HCT116 (cell line): ENCODE measurements around the gene IMMP2L.

Source experiments
- EGR1 ChIP-seq: IDR thresholded peaks from 2 replicates; pipeline ENCODE4 v1.6.1; 2012; ENCODE audit warnings: low read depth
- ELF1 ChIP-seq: IDR thresholded peaks from 2 replicates; pipeline ENCODE4 v1.6.1; 2012; ENCODE audit warnings: low read depth, borderline replicate concordance
- EZH2 ChIP-seq: fragments of 200-600 bp; sonication (generic); IDR thresholded peaks from 2 replicates; pipeline ENCODE4 v1.6.1; 2017; ENCODE audit warnings: antibody characterized with exemption, mixed run types
- FOSL1 ChIP-seq: IDR thresholded peaks from 2 replicates; pipeline ENCODE4 v1.6.1; 2012; ENCODE audit warnings: low read depth
- JUND ChIP-seq: IDR thresholded peaks from 2 replicates; pipeline ENCODE4 v1.6.1; 2012
- POLR2A ChIP-seq: IDR thresholded peaks from 2 replicates; pipeline ENCODE4 v1.7.0; 2011; ENCODE audit warnings: borderline replicate concordance; ENCODE audit not compliant: insufficient read depth, insufficient read length; ENCODE audit errors: extremely low read depth
- TCF7L2 ChIP-seq: IDR thresholded peaks from 2 replicates; pipeline ENCODE4 v1.7.0; 2011; ENCODE audit warnings: borderline replicate concordance, inconsistent platforms; ENCODE audit not compliant: insufficient read depth, insufficient read length; ENCODE audit errors: extremely low read depth
- TF ChIP-seq, protein P1 (sequence below), 3 experiments: fragments of 200-600 bp in 1 of 3; sonication (generic) in 1 of 3; IDR thresholded peaks in 2 of 3; conservative IDR thresholded peaks in 1 of 3; 2 replicates each; pipeline ENCODE4 v1.5.1; 2012 to 2017; ENCODE audit warnings: low read depth in 2 of 3, low read length in 2 of 3, antibody characterized with exemption in 1 of 3, borderline replicate concordance in 1 of 3, control low read depth in 1 of 3, mild to moderate bottlenecking in 1 of 3, mixed read lengths in 1 of 3, mixed run types in 1 of 3, moderate library complexity in 1 of 3; ENCODE audit not compliant: insufficient read depth in 1 of 3

DNA sequence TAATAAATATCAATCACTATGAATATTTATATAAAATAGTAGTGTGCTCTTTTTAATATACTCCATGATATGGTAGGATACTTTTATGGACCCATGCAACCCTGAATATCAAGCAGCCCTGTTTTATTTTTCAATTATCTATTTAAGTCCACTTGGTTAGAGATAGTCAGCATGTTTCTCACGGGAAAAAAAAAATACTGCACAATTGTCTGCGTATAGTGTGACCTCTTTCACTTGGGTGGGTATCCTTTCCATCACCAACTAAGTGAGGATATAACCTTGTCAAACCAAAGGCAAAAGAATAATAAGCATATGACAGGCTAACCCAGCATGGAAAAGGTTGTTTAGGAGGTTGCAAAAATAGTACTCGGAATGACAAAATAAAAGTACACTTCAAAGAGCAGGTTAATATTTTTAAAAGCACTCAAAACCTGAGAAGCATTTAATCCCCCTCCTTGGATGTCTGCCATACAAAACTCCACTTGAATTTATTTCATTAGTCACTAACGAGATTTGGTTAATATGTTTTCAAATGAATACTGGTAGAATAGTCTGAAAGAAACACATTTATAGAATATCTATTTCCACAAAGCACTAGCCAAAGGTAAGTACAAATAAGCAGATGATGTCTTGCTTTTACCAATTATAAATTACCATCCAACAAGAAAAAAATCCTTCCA is 76.5 kb downstream of the IMMP2L start:
- TF ChIP-seq, protein P1, sequence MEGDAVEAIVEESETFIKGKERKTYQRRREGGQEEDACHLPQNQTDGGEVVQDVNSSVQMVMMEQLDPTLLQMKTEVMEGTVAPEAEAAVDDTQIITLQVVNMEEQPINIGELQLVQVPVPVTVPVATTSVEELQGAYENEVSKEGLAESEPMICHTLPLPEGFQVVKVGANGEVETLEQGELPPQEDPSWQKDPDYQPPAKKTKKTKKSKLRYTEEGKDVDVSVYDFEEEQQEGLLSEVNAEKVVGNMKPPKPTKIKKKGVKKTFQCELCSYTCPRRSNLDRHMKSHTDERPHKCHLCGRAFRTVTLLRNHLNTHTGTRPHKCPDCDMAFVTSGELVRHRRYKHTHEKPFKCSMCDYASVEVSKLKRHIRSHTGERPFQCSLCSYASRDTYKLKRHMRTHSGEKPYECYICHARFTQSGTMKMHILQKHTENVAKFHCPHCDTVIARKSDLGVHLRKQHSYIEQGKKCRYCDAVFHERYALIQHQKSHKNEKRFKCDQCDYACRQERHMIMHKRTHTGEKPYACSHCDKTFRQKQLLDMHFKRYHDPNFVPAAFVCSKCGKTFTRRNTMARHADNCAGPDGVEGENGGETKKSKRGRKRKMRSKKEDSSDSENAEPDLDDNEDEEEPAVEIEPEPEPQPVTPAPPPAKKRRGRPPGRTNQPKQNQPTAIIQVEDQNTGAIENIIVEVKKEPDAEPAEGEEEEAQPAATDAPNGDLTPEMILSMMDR (IDR thresholded peaks at IDR 0.05 in 2 of 3, conservative IDR thresholded peaks at IDR 0.05 in 1 of 3; ENCODE audit: borderline replicate concordance in 1 of 3, insufficient read depth in 1 of 3, low read depth in 2 of 3, low read length in 2 of 3), result no peak
- TF ChIP-seq POLR2A (no peak), ELF1 (no peak), EZH2 (no peak), TCF7L2 (no peak), EGR1 (no peak), FOSL1 (no peak), JUND (no peak)
